ENCODE measurements around the gene SLC25A23. TPM values are rescaled to one million over a fixed set of nuclear protein-coding genes. Genes with fewer than 3 reads are reported as not detected.

The SLC25A23 gene
- total and polyA plus RNA-seq, 10 of the 15 experiments (the other 5 are each of a cell fraction or from before 2014, with no cell fraction given), result 10.2 to 85.8 (median 50.0) TPM

DNA sequence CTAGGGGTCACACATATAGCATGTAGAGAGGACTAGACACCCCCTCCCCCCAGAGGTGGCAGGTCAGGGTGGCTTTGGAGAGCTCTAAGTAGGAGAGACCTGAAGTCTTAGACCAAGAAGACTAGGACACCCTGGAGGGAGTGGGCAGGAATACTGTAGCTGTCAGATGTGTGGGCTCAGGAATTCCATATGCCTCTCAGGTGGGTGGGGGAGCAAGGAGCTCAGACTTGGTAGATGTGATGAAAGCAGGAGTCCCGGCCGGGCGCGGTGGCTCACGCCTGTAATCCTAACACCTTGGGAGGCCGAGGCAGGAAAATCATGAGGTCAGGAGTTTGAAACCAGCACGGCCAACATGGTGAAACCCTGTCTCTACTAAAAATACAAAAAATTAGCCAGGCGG lies 6.1 kb upstream of the SLC25A23 start:
- no TSS peak for BruUV-seq (replicated peaks)
- TF ChIP-seq, protein P1, sequence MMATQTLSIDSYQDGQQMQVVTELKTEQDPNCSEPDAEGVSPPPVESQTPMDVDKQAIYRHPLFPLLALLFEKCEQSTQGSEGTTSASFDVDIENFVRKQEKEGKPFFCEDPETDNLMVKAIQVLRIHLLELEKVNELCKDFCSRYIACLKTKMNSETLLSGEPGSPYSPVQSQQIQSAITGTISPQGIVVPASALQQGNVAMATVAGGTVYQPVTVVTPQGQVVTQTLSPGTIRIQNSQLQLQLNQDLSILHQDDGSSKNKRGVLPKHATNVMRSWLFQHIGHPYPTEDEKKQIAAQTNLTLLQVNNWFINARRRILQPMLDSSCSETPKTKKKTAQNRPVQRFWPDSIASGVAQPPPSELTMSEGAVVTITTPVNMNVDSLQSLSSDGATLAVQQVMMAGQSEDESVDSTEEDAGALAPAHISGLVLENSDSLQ (IDR thresholded peaks at IDR 0.05), result no peak
- no peak for TF ChIP-seq RAD21 (IDR thresholded peaks at IDR 0.05; ENCODE audit: insufficient read depth, low read depth, low read length)
- no peak for TF ChIP-seq ZZZ3 (IDR thresholded peaks at IDR 0.05; ENCODE audit: control insufficient read depth, insufficient read length, low read depth)
- TF ChIP-seq MTA3 (IDR thresholded peaks at IDR 0.05; ENCODE audit: borderline replicate concordance, low read length), result no peak
- no peak for TF ChIP-seq BACH1 (IDR thresholded peaks at IDR 0.05; ENCODE audit: borderline replicate concordance)
- no peak for TF ChIP-seq FOXM1 (IDR thresholded peaks at IDR 0.05; ENCODE audit: low read depth, low read length)
- no peak for TF ChIP-seq PRDM15 (CRISPR knock-in tag; IDR thresholded peaks at IDR 0.05)
- no peak for TF ChIP-seq KLF5 (IDR thresholded peaks at IDR 0.05; ENCODE audit: partially characterized antibody)
- no peak for TF ChIP-seq HSF1 (IDR thresholded peaks at IDR 0.05; ENCODE audit: low read depth, low read length)
- no peak for TF ChIP-seq MYB (IDR thresholded peaks at IDR 0.05; ENCODE audit: borderline replicate concordance, low read depth, low read length)
- no peak for TF ChIP-seq CEBPB (IDR thresholded peaks at IDR 0.05; ENCODE audit: borderline replicate concordance in 1 of 2, low read depth in 2 of 2, low read length in 2 of 2)
- no peak for TF ChIP-seq NR2C2 (IDR thresholded peaks at IDR 0.05; ENCODE audit: borderline replicate concordance, control insufficient read depth, insufficient read length, low read depth)
- TF ChIP-seq SRF (IDR thresholded peaks at IDR 0.05; ENCODE audit: low read depth in 2 of 2, low read length in 2 of 2), result no peak
- TF ChIP-seq, protein P2, sequence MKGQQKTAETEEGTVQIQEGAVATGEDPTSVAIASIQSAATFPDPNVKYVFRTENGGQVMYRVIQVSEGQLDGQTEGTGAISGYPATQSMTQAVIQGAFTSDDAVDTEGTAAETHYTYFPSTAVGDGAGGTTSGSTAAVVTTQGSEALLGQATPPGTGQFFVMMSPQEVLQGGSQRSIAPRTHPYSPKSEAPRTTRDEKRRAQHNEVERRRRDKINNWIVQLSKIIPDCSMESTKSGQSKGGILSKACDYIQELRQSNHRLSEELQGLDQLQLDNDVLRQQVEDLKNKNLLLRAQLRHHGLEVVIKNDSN (IDR thresholded peaks at IDR 0.05; ENCODE audit: borderline replicate concordance, extremely low read length, insufficient read depth, low read depth, low read length), result no peak
- TF ChIP-seq SMAD5 (IDR thresholded peaks at IDR 0.05; ENCODE audit: low read depth), result no peak
- TF ChIP-seq TCF12 (IDR thresholded peaks at IDR 0.05; ENCODE audit: low read depth, low read length), result no peak
- TF ChIP-seq BRCA1 (IDR thresholded peaks at IDR 0.05; ENCODE audit: low read depth, low read length), result no peak
- no peak for TF ChIP-seq SP1 (IDR thresholded peaks at IDR 0.05; ENCODE audit: low read depth, low read length)
- no peak for TF ChIP-seq NR2C1 (IDR thresholded peaks at IDR 0.05)

More for the DNA sequence above, 6.1 kb upstream of the SLC25A23 start:
- ChIA-PET SMC1A (ENCODE audit: uncharacterized antibody, unreplicated experiment) (no interaction called here), CTCF (no interaction called here), RAD21 (ENCODE audit: unreplicated experiment) (no interaction called here), POLR2A (interaction anchor here (0.7 to 1.2 kb wide), 2 partner anchors 15 to 22 kb away, joined by 3 read pairs; no protein-coding TSS in a partner anchor)
- H4K20me1 ChIP-seq (ENCODE audit: control insufficient read depth, insufficient read depth), result no peaks in the 10 kb centered on the region
- no peak overlapping the region for H3K4me3 ChIP-seq
- no peaks in the 10 kb centered on the region for H3K9me3 ChIP-seq (replicated peaks; ENCODE audit: control insufficient read depth, insufficient read depth, low read length)
- H3K9ac ChIP-seq (ENCODE audit: control insufficient read depth, insufficient read depth, low read length), result no peak overlapping the region
- H3K79me2 ChIP-seq (ENCODE audit: control insufficient read depth, insufficient read depth, low read length), result no peaks in the 10 kb centered on the region
- no peak overlapping the region for H3K4me2 ChIP-seq (ENCODE audit: control insufficient read depth, insufficient read depth)
- no peak overlapping the region for H2AFZ ChIP-seq (ENCODE audit: control insufficient read depth, low read depth, low read length)
- H3K36me3 ChIP-seq (ENCODE audit: control insufficient read depth in 2 of 2, insufficient read depth in 2 of 2, low read length in 1 of 2), result no peaks in the 10 kb centered on the region; a peak in 1 of 4 replicates
- no peak for FAIRE-seq
- intact Hi-C loops (cut with micrococcal nuclease; ENCODE audit: unreplicated experiment) (no loop called here), in situ Hi-C loops (cut with MboI) (no loop called here)
- no peak overlapping the region for H3K27ac ChIP-seq (ENCODE audit: control insufficient read depth, insufficient read depth)
- H3K27me3 ChIP-seq (replicated peaks in 1 of 2; ENCODE audit: control insufficient read depth in 2 of 2, insufficient read depth in 2 of 2, low read length in 1 of 2), result no peaks in the 10 kb centered on the region
- 90% methylated on average over 8 of the region's 8 CpGs for WGBS (ENCODE audit: insufficient coverage, insufficient replicate concordance, low lambda C conversion rate, missing lambda C conversion rate)
- H3K4me1 ChIP-seq (ENCODE audit: control insufficient read depth, insufficient read depth, low read length), result no peaks in the 10 kb centered on the region
- no peak for DNase-seq (ENCODE audit: low read depth, low spot score)
- ATAC-seq, result no peak
